SW480 (cell line): Measurements from ENCODE around the gene BTLA.
"Not testable (repeated sequence)": the region's sequence is repeated elsewhere in the genome, so short reads cannot be mapped to it uniquely, and the experiment has no call there.

Experiments
- DNase-seq: peaks from one replicate; pipeline ENCODE4 v3.0.0-alpha.2; 2016; ENCODE audit warnings: low spot score

The BTLA gene

GRCh38 chr3:112445839-112446238 is 53.4 kb downstream of the BTLA start:
- no peak for DNase-seq

- DNase-seq = peak; percentile 29
These were observed 61.9 kb downstream of the BTLA start for GRCh38 chr3:112437146-112438022.

- no peak for DNase-seq
These were observed 69.3 kb downstream of the BTLA start for GRCh38 chr3:112429960-112430359.

GRCh38 chr3:112427123-112427522 is 72.1 kb downstream of the BTLA start:
- DNase-seq = no peak

GRCh38 chr3:112425858-112426750 is 73.2 kb downstream of the BTLA start:
- no peak for DNase-seq

- no peak for DNase-seq
These were observed 73.9 kb downstream of the BTLA start for GRCh38 chr3:112425382-112425781.

- no peak for DNase-seq
These were observed 74.9 kb downstream of the BTLA start for GRCh38 chr3:112424394-112424793.

GRCh38 chr3:112422921-112423320 is 76.4 kb downstream of the BTLA start:
- not testable (repeated sequence) for DNase-seq

GRCh38 chr3:112418526-112418925 is 80.7 kb downstream of the BTLA start:
- DNase-seq = not testable (repeated sequence)

- no peak for DNase-seq
These were observed 81.5 kb downstream of the BTLA start for GRCh38 chr3:112417696-112418318.

- no peak for DNase-seq
These were observed 82.7 kb downstream of the BTLA start for GRCh38 chr3:112416391-112417212.

GRCh38 chr3:112415390-112415789 is 83.9 kb downstream of the BTLA start:
- no peak for DNase-seq
